HTERT RPE-1 (cell line): ENCODE measurements around the gene RAET1G.
"Not testable (repeated sequence)": the region's sequence is repeated elsewhere in the genome, so short reads cannot be mapped to it uniquely, and the experiment has no call there.

Source experiments
- in situ Hi-C: fragments of 300-500 bp; cut with MboI; formaldehyde crosslinking; loops from 4 replicates; pipeline ENCODE4 v1.14.3; 2020; ENCODE audit warnings: low sequenced_read_pairs

Gene RAET1G

GRCh38 chr6:149897855-149898744 lies 24.8 kb downstream of the RAET1G start, which contains the start of gene RAET1E:
Gene RAET1E, minus strand, starts transcription at chr6:149898113. Its CDS starts 7,212 bp downstream, at chr6:149890901.
- in situ Hi-C loops: no loop called here

GRCh38 chr6:149897015-149897697 lies 25.8 kb downstream of the RAET1G start:
- in situ Hi-C loops: no loop called here

GRCh38 chr6:149896491-149896890 lies 26.4 kb downstream of the RAET1G start:
- in situ Hi-C loops: no loop called here

GRCh38 chr6:149895833-149896271 lies 27.1 kb downstream of the RAET1G start:
- in situ Hi-C loops: no loop called here

- in situ Hi-C loops: no loop called here
Measured at GRCh38 chr6:149895048-149895590, 27.8 kb downstream of the RAET1G start.

DNA sequence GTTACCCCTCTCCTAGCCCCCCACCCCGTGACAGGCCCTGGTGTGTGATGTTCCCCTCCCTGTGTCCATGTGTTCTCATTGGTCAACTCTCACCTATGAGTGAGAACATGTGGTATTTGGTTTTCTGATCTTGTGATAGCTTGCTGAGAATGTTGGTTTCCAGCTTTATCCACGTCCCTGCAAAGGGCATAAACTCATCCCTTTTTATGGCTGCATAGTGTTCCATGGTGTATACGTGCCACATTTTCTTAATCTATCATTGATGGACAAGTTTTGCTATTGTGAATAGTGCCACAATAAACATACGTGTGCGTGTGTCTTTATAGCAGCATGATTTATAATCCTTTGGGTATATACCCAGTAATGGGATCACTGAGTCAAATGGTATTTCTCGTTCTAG lies 31.1 kb downstream of the RAET1G start:
- in situ Hi-C loops: not testable (repeated sequence)

- in situ Hi-C loops: no loop called here
Measured at GRCh38 chr6:149891259-149891658, 31.7 kb downstream of the RAET1G start.

- in situ Hi-C loops: no loop called here
Measured at GRCh38 chr6:149890629-149891045, 32.3 kb downstream of the RAET1G start.

DNA sequence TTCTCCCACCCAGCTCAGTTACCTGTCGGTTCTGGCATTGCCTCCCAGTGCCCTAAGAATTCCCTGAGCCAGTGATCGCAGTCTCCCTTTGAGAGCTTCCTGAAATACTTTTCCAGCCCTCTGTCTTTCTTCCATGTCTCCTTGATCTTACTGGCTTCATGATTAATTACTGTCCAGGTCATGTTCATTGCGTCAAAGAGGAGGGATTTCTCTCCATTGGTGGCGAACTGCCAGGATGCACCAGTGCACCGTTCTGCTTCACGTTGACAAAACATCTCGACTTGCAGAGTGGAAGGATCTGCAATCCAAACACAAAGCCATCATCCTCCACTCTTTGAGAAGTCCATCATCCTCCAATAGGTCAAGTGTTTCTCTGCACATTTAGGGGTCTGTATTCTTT lies 33.6 kb downstream of the RAET1G start:
- in situ Hi-C loops: no loop called here

GRCh38 chr6:149888659-149889058 lies 34.3 kb downstream of the RAET1G start:
- in situ Hi-C loops: no loop called here

- in situ Hi-C loops: no loop called here
Measured at GRCh38 chr6:149888093-149888492, 34.8 kb downstream of the RAET1G start.

- in situ Hi-C loops: no loop called here
Measured at GRCh38 chr6:149887343-149887742, 35.6 kb downstream of the RAET1G start.

GRCh38 chr6:149885888-149886287 lies 37.0 kb downstream of the RAET1G start:
- in situ Hi-C loops: no loop called here

DNA sequence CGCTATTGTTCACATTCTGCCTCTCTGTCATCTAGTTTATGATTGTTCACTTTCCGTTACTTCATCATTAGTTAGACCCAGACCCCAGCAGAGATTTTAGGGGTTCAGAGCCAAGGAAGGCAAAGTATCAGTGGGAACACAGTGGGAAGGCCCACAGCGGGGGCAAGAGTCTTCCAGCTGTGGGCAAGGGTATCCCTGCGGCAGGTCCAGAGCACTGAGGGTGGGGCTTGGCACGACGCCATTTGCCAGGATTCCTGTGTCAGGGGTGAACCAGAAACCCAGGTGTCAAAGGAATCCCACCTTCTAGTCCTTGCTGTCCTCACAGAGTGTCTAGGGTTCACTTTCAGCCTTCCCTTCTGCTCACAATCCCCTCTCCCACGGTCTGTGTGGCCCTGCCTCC lies 38.3 kb downstream of the RAET1G start:
- in situ Hi-C loops: no loop called here

GRCh38 chr6:149884215-149884614 lies 38.7 kb downstream of the RAET1G start:
- in situ Hi-C loops: no loop called here

DNA sequence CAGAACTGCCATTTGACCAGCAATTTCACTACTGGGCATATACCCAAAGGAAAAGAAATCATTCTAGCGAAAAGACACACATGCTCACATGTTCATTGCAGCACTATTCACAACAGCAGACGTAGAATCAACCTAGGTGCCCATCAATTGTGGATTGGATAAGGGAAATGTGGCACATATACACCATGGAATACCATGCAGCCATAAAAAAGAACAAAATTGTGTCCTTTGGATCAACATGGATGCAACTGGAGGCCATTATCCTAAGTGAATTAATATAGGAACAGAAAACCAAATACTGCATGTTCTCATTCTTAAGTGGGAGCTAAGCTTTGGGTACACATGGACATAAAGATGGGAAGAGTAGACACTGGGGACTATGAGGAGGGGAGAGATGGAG lies 41.1 kb downstream of the RAET1G start:
- in situ Hi-C loops: no loop called here

GRCh38 chr6:149881066-149881766 lies 41.7 kb downstream of the RAET1G start:
- in situ Hi-C loops: no loop called here

- in situ Hi-C loops: no loop called here
Measured at GRCh38 chr6:149877659-149878058, 45.3 kb downstream of the RAET1G start.

- in situ Hi-C loops: no loop called here
Measured at GRCh38 chr6:149876241-149876933, 46.5 kb downstream of the RAET1G start.

DNA sequence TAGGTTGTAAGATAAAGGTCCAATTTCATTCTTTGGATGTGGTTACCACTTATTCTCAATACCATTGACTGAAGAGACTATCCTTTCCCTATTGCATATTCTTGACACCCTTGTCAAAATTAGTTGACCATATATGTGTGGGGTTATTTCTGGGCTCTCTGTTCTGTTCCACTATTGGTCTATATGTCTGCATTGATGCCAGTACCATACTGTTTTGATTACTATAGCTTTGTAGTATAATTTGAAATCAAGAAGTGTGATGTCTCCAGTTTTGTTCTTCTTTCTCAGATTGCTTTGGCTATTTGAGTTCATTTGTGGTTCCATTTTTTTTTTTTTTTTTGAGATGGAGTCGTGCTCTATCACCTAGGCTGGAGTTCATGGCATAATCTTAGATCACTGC lies 50.7 kb downstream of the RAET1G start:
- in situ Hi-C loops: no loop called here
